ENCODE measurements around the gene MX1.

Gene MX1

DNA sequence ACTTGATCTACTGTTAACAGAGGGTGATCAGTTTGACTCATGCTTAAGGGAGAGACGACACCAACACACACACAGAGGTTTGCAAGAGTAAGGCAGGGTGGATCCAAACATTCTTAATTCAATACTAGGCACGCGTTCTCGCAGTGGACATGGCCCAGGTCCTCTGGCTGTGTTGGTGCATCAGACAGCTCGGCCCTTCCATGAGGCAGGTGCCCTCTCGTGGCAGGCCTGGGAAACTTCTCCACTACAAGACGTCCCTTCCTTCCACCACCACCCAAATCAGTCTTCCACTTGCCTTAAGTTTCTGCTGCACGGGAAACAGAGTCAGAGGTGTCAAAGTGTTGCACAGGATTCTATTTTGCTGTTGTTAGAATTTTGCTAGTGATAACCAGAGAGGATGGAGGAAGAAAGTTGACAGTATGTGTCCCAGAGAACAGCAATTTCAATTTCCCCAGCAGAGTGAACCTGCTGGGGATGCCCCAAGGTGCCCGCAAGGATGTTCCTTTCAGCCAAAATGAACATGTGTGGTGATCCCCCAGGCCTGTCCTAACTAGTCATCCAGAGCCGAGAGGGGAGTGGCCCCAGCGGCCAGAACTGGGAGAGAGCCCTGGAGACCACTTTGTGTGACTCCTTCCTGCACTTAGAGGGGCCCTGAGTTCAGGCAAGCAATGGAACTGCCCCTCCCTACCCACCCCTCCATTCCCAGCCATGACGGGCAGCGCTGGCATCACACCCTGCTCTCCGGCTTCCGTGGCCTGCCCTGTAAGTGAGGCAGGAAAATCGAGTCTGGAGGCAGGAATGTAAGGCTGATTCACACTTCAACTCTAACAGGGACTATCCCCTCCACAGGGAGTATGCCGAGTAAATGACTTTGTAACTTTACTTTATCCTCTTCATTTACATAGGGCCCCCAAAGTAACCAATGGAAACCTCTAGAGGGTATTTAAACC is 34.8 kb downstream of the MX1 start:
- no peak for FAIRE-seq

DNA sequence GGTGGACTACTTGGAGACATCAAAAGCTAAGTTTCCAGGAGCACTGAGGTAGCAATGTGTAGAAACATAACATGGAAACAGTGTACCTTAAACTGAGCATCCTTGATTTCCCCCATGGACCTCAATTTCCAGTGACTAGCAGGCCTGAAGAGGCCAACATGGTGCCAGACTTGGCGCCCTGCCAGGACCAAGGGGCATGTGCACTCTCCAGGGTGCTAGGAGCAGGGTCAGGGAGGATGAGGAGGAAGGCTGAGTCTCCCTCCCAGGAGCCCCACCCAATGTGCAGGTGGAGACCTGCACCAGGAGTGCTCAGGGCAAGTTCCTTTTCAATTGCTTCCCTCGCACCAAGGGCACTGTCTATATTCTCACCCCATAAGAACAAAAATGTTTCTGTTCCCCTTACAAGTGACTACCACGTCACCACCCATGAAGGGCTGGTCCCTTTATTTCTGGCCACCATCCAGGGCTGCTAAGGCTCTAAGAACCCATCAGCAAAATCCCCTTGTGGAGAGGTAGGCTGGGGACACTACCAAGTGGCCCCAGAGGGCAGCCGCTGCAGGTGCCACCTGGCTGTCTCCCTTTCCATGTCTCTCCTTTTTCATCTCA is 39.2 kb downstream of the MX1 start:
- no peak for FAIRE-seq

DNA sequence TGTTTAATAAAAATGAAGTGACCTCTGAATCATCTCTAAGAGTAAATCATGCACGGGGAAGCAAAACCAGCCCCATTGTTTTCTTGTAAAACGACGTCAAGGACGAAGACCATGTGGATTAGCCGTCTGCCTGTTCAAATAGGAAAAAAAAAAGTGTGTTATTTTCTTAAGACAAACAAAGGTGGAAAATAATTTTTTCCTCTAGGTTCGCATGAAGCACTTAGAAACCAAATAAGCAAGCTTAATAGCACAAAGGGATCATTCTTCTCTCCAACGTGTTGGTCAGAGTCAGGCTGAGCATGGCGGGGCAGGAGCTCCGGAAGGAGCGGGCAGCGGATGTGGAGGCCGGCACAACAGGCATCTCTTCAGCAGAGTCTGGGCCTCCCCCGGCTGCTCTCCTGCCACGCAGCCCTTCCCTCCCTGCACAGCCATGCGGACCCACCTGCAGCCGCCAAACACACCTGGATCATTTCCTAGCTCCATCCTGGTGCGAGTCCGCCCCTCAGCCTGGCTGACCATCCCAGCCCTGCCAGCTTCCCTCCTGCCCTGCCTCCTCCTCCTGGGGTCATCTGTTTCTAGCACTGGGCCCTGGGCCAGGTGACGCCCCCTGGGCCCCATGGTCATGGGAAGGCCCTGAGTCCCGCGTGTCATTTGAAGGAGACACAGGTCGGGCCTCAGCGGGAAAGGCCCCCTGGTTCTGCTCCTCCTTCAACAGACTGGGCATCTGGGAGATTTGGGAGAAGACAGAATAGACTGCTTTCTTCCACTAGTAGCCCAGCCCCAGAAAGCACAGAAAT is 40.2 kb downstream of the MX1 start:
- no peak for FAIRE-seq

DNA sequence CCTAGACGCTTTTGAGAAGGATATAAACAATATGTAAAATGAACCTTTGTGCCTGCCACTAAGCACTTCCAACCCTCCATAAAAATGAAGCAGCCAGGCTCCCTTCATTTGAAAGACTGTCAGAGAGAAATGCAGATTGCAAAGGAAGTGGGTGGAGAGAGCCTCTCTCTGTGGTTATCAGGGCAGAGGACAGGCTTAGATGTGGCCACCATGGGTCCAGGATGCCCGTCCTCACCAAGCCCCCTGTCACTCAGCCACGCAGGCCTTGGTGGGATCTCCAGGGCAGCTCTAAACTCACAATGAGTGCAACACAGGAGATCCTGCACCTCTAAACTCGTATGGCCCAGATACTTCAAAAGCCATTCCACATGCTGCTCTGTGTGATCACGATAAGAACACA is 44.0 kb downstream of the MX1 start:
- FAIRE-seq: no peak

DNA sequence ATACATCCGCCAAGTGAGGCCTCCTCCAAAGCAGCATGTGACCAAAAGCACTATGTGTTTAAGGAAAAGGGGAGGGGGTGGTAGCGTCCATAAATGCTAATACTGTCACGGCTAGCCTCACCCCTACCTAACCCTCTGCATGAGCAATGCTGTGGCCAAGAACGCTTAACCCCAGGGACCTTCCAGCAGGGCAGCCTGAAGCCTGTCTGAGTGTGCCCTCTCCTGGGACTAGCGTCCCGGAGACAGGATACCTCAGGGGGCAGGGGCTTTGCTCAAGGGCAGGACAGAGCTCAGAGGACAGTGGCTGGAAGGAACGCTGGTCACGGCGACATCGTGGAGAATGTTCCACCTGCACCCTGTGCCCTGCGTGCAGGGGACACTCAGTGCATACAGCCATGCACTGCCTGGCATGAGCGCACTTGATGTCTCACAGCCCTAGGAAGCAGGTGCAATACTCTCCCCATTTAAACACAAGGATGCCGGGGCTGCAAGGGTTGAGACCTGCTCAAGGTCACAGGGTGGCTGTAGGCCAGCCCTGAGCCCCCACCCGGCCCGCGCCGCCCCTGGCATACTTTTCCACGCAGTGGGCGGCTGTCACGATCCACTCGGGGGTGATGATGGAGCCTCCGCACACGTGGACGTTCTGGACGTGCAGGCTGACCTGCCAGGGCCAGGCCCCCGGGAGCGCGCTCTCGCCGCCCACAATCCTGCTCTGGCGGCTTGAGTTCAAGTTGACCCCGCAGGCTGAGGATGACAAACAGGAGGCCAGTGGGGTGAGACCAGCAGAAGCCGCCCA is 46.9 kb downstream of the MX1 start:
- no peak for FAIRE-seq

DNA sequence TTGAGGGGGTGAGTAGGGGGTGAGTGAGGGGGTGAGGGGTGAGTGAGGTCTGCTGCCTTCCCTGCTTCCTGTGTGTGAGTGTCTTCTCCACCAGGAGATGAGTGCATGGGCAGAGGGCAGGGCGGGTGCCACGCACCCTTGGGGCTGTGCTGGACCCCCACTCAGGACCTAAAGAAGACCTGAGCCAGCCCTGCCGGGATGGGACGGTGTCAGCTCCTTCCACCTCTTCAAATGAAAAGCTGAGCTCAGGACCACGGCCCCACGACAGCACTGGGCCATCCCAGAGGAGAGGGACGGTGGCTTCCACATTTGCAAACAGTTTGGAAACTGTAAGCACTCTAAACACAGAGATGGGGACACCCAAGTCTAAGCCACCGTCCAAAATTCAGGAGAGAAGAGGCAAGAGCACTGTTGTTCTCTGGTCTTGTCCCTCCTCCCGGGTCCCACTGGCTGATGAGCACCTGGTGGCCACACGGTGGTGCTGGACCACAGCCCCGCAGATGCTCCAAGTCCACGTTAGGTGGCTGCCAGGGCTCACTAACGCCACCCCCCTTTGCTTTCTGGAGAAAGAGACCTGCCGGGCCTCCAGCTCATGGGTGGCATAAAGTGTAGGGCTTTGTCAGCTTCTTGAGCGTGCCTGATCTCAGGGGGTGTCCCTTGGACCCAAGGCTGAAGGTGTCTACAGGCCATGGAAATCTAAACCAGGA is 49.8 kb downstream of the MX1 start:
- FAIRE-seq: no peak

DNA sequence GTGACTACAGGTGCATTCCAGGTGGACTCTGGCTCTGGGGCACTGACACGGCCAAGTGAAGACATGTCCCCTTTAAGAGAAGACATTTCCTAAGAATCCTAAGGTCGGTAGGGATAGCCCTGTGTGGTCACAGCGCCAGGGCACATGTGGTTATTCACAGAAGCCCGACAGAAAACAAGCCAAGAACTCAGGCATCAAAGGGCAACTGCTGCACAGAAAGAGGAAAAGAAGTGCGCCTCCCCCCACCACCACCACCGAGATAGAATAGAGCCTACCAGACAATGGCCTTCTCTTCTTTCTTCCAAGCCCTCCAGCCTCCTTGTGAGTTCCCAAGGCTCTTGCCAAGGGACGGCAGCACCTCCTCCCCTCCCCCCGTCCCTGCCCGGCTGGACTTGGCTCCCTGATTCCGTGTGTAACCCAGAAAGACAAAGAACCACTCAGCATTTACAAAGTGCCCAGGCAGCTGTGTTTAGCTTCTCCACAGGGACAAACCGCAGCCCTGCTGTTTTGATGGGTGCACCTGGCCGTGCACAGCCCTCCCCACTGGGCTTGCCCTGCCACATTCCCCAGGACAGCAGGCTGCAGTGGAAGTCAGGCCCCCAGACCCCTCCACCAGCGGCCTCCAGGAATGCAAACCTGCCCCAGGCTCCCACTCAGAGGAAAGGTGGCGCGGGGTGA is 51.7 kb downstream of the MX1 start:
- FAIRE-seq: no peak

DNA sequence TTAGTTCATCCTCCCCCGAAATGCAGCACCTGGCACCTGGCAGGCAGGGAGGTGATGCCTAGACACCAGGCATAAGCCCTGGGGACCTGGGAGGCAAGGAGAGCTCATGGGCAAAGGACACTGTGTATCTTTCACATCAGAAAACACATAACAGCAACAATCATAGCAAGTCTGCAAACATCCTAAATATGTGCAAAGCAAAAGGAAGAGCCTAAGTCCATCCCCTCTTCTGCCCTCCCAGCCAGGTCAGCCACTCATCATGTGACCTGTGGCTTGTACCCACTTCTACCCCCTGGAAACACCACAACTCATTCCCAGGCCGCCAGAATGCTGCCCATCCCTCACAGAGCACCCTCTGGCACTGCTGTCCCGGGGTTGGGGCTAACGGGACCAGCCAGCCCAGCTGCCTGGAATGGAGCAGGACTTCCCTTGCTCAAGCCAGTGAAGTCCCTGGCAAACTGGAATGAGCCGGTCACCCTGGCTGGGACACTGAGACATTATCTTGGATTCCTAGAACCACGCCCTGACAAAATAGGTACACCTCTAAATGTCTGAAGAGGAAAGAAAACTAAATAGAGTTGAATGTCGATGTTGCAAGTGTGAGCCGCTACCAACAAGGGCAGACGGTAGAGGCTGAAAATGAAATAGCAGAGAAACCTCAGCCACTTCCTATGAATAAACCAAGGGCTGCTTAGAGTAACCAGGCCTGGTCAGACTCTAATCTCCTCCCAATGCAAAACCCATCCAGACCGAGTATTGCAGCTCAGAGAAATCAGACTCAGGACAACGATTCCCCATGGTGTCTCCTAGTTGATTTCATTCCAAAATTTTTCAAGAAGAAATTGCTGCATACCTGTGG is 52.5 kb downstream of the MX1 start:
- no peak for FAIRE-seq

DNA sequence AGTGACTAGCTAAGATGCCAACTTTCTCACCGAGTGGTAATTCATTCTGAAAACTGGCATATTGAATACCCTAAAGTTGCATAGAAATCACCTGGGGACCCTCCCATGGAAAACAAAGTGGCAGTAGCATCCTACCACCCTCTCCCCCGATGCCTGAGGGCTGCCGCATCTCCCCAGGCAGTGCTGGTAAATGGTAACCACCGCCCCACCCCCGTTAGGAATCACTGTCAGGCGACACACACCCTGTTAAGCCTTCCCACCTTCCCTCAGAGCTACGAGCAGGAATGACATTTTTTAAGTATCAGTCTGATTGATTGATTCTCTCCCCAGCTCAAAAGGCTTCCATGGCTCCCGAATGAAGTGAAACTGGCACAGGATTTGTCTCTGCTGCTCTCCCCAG is 53.6 kb downstream of the MX1 start:
- no peak for FAIRE-seq

DNA sequence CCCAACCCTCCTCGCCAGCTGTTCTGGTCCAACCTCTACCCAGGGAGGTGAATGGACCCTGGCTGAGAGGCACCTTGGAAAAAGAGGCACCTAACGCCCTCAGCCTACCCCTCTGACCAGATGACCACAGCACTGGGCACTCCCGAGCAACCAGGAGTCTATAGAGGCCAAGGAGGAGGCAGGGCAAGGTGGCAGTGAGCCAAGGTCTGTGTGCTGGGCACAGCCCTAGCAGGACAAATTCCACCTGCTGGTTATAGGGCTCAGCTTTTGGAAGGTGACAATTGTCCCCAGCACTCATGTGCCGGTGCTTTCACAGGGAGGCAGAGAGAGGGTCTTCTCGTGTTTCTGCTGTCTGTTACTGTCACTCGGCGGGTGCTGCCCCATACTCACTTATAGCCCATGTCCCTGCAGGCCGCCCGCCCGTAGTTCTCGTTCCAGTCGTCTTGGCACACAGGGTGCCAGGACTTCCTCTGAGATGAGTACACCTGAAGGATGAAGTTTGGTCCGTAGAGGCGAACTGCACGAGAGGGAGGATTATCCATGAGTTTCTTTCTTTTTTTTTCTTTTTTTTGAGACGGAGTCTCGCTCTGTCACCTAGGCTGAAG is 54.1 kb downstream of the MX1 start:
- no peak for FAIRE-seq

DNA sequence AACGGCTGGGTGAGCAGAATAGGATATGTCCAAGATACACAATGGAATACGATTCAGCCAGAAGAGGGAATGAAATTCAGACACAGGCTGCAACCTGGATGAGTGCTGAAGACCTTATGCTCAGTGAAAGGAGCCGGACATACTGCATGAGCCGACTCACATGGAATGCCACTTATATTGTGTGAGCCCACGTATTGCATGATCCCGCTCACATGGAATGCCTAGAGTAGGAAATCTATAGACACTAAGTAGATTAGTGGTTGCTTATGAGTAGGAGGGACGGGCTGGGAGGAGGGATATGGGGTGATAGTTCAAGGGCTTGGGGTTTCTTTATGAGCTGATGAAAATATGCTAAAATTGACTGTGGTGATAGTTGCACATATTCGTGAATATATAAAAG is 55.2 kb downstream of the MX1 start:
- no peak for FAIRE-seq

DNA sequence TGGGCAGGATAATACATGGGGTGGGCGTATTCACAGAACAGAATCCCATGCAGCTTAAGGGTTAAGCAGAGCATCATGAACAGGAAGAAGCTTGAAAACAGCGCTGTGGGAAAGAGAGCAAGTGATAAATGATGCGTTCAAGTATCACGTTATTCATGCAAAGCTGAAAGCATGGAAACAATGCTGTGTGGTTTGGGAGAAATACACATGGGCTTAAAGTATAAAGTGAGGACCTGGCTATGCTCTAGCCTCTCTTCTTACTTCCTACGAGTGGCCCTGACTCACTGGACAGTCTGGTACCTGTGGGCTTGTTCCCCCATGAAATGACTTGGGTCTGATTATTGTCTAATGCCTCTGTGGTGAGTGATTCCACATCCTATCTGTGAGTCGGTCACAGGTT is 56.3 kb downstream of the MX1 start:
- FAIRE-seq: no peak

DNA sequence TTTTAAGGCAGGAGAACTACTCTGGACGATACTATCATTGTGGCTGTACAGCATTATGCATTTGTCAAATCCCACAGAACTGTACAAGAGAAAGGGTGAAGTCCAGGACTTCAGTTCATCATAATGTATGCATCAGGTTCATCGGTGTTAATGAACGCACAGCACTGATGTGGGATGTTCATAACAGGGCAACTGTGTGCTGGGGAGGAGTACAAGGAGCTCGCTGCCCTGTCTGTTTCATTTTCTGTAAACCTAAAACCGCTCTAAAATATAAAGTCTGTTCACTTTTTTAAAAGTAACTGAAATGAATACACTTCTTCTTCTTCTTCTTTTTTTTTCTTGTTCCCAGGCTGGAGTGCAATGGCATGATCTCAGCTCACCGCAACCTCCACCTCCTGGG is 56.9 kb downstream of the MX1 start:
- FAIRE-seq: no peak

DNA sequence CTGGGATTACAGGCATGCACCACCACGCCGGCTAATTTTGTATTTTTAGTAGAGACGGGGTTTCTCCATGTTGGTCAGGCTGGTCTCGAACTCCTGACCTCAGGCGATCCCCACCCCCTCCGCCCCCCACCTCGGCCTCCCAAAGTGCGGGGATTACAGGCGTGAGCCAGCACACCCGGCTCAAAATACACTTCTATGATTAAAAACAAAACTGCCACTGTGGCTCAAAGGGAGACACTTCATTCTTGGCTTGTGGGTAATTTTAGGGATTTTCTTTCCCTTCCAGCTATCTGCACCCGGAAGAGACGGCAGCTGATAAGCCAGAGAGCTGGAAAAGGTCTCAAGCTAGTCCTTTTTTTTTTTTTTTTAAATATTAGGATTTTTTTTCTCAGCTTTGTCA is 57.4 kb downstream of the MX1 start:
- no peak for FAIRE-seq

DNA sequence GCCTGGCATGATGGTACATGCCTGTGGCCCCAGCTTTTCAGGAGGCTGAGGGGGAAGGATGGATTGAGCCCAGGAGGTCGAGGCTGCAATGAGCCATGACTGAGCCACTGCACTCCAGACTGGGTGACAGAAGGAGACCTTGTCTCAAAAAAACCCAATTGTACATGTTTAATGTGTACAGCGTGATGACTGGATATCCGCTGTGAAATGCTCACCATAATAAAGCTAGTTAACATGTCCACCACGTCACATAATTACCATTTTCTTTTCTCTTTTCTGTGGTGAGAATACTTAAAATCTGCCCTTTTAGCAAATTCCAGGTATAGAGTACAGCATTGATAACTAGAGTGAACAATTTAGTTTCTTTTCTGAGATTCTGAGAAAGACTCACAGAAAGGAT is 57.9 kb downstream of the MX1 start:
- no peak for FAIRE-seq

DNA sequence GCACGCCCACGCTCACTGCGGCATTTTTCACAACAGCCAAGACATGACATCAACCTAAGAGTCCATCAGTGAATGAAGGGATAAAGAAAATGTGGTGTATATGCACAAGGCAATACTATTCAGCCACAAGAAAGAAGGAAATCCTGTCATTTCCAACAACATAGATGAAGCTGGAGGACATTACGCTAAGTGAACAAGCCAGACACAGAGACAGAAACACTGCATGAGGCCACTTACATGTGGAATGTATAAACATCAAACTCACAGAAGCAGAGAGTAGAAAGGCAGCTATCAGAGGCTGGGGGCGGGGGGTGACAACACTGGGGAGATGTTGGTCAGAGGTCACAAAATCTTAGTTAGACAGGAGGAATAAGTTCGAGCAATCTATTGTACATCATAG is 61.0 kb downstream of the MX1 start:
- FAIRE-seq: no peak

DNA sequence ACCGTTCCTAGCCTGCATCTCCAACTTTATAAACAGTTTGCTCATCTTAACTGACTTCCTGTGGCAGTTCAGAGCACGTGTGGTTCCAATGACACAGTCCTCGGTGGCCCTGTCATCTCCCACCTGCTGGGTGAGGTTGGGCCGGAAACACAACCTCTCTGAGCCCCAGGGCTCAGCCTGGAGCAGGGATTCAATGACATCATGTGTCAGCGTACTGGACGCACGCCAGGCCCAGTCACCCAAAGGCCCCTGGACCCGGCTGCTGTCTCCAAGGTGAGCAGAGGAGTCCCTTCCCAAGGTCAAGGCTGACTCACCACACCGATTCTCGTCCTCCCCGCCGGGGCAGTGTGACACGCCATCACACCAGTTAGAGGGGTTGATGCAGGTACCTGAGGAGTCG is 62.0 kb downstream of the MX1 start:
- FAIRE-seq: no peak

DNA sequence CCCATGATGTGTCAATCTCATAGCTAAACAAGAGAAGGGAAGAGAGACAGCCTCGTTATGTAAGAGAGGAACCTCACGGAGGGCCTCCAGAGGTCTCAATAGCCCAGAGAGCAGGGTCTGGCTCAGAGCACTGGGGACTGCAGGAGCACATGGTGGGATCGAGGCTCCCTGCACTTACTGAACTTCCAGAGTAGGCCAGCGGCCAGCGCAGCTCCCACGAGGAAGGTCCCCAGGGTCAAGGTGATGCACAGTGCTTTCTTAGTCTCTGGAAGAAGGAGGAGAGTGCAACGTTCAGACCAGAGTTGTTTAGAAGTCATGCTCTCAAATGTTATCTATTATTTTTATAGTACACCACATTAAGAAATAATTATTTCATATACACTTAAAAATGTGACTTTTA is 63.3 kb downstream of the MX1 start:
- FAIRE-seq: no peak

DNA sequence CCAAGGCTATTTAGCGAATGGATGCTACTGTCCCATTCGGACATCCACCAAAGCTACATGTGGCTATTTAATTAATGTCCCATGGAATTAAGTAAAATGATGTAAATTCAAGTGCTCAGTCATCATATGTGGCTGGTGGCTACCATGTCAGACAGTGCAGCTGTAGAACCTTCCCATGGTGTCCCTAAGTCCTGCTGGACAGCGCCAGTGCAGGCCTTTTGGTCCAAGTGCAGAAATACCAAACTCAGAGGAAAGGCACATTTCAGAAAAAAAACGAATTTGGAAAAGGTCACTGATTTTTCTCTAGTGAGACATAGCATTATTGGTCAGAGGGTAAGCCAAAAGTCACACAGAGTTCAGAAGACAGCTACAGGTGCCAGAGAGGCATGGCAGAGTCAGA is 64.3 kb downstream of the MX1 start:
- FAIRE-seq: no peak

DNA sequence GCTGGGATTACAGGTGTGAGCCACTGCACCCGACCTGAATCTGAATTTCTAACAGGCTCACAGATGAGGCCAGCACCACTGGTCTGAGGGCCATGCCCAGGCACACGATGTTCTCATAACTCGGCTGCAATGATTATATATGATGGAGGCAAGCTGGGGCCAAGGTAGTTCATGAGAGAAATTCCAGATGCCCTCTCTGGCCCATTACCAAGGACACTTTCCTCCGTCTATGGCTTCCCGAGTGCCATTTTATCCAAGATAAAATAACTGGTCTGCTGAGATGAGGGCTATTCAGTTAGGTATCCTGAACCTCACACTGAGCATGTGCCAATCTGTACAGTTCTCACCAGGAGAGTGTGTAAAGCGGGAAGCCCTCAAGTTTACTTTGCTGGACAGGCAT is 65.4 kb downstream of the MX1 start:
- FAIRE-seq: no peak

All from A204.1 (cell line).